ENCODE measurements around the gene KREMEN1. TPM values are rescaled to one million over a fixed set of nuclear protein-coding genes. Genes with fewer than 3 reads are reported as not detected.

The KREMEN1 gene
- total RNA-seq, 1 experiment from 2014 or later = 2.2 TPM

DNA sequence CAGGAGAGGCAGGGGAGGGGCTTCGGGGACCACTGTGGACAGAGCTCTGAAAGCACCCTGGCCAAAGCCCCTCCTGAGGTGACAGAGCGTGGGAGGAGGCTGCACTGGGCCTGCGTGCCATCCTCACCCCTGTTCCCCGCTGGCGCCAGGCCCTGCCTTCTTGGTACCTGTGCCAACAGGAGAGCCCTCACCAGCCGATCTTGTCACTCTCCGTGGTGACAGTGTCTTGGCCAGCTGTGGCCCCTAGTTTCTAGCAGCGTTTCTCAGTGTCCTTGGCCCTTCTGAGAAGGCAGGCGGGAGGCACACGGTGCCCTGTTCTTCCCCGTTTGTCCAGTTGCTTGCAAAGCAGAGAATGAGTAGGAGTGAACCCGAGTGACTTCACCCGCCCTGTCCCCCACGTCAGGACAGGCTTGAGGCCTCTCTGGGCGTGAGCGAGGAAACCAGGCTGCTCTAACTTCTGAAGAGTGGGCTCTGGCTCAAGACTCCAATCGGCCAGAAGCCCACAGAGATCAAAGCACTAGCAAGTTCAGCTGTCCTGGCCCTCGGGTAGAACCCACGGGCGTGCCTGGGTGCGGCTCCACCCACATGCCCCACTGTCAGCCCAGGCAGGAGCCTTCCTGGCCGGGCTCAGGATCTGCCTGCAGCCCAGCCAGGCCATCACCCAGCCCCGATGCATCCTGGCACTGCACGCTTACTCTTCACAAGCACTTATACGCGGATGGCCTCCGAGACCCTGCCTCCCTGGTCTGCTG lies 72.7 kb downstream of the KREMEN1 start:
- ATAC-seq (no peak), DNase-seq (ENCODE audit: low read depth, low spot score) (no peak)
- CTCF ChIA-PET = no interaction called here
- POLR2A ChIA-PET = no interaction called here
- Histone ChIP-seq H3K27ac (ENCODE audit: low read length) (no peak overlapping the region), H3K27me3 (ENCODE audit: control insufficient read depth, insufficient read depth, low read length) (no peaks in the 10 kb centered on the region), H3K4me1 (ENCODE audit: control insufficient read depth, insufficient read depth, low read length) (no peaks in the 10 kb centered on the region), H3K9me3 (ENCODE audit: control insufficient read depth, insufficient read depth, low read depth, low read length) (no peaks in the 10 kb centered on the region), H3K36me3 (ENCODE audit: control insufficient read depth, insufficient read depth, low read length) (no peaks in the 10 kb centered on the region), H3K4me3 (ENCODE audit: low read depth in 2 of 2, low read length in 2 of 2) (no peak overlapping the region)
- no TSS peak for BruUV-seq (replicated peaks)
- intact Hi-C loops (cut with micrococcal nuclease; ENCODE audit: unreplicated experiment) = no loop called here
- in situ Hi-C loops (cut with HindIII; ENCODE audit: low pct_unique_long_range_greater_than_20kb, low sequenced_read_pairs) = no loop called here
- no peak for TF ChIP-seq TCF7L2 (IDR thresholded peaks at IDR 0.05; ENCODE audit: low read depth, low read length)
- TF ChIP-seq, protein P1, sequence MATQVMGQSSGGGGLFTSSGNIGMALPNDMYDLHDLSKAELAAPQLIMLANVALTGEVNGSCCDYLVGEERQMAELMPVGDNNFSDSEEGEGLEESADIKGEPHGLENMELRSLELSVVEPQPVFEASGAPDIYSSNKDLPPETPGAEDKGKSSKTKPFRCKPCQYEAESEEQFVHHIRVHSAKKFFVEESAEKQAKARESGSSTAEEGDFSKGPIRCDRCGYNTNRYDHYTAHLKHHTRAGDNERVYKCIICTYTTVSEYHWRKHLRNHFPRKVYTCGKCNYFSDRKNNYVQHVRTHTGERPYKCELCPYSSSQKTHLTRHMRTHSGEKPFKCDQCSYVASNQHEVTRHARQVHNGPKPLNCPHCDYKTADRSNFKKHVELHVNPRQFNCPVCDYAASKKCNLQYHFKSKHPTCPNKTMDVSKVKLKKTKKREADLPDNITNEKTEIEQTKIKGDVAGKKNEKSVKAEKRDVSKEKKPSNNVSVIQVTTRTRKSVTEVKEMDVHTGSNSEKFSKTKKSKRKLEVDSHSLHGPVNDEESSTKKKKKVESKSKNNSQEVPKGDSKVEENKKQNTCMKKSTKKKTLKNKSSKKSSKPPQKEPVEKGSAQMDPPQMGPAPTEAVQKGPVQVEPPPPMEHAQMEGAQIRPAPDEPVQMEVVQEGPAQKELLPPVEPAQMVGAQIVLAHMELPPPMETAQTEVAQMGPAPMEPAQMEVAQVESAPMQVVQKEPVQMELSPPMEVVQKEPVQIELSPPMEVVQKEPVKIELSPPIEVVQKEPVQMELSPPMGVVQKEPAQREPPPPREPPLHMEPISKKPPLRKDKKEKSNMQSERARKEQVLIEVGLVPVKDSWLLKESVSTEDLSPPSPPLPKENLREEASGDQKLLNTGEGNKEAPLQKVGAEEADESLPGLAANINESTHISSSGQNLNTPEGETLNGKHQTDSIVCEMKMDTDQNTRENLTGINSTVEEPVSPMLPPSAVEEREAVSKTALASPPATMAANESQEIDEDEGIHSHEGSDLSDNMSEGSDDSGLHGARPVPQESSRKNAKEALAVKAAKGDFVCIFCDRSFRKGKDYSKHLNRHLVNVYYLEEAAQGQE (IDR thresholded peaks at IDR 0.05; ENCODE audit: insufficient read depth in 1 of 2, low read depth in 2 of 2, low read length in 1 of 2) = no peak
- TF ChIP-seq SIN3A (IDR thresholded peaks at IDR 0.05; ENCODE audit: borderline replicate concordance, insufficient read depth, low read depth, low read length) = no peak
- TF ChIP-seq, protein P2, sequence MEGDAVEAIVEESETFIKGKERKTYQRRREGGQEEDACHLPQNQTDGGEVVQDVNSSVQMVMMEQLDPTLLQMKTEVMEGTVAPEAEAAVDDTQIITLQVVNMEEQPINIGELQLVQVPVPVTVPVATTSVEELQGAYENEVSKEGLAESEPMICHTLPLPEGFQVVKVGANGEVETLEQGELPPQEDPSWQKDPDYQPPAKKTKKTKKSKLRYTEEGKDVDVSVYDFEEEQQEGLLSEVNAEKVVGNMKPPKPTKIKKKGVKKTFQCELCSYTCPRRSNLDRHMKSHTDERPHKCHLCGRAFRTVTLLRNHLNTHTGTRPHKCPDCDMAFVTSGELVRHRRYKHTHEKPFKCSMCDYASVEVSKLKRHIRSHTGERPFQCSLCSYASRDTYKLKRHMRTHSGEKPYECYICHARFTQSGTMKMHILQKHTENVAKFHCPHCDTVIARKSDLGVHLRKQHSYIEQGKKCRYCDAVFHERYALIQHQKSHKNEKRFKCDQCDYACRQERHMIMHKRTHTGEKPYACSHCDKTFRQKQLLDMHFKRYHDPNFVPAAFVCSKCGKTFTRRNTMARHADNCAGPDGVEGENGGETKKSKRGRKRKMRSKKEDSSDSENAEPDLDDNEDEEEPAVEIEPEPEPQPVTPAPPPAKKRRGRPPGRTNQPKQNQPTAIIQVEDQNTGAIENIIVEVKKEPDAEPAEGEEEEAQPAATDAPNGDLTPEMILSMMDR (IDR thresholded peaks at IDR 0.05) = no peak
- no peak for TF ChIP-seq POLR2AphosphoS5 (IDR thresholded peaks at IDR 0.05; ENCODE audit: low read depth, low read length)

DNA sequence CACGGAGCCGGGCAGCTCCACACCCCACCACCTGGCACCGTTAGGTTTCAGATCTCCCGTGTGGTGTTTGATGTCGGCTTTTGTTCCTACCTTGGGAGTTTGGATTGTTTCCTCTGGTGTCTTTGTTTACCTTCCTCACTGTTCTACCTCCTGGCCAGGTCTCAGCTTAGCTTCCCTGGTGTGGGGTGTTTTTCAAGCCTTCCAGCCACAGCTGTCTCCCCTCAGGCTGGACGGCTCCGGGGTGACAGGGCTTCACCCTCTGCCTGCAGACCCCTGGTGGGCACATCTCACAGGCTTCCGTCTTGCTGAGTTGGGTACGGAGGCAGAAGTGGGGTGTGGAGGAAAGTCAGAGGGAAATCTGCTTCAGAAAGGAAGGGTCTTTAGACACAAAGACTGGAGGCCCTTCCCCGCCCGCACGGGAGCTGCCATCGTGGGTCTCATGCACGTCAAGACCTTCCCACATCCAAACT lies 73.3 kb downstream of the KREMEN1 start:
- BruUV-seq (replicated peaks) = no TSS peak
- Histone ChIP-seq H3K36me3 (ENCODE audit: control insufficient read depth, insufficient read depth, low read length) (no peaks in the 10 kb centered on the region), H3K9me3 (ENCODE audit: control insufficient read depth, insufficient read depth, low read depth, low read length) (no peaks in the 10 kb centered on the region), H3K4me3 (ENCODE audit: low read depth in 2 of 2, low read length in 2 of 2) (no peak overlapping the region), H3K27me3 (ENCODE audit: control insufficient read depth, insufficient read depth, low read length) (no peaks in the 10 kb centered on the region), H3K27ac (ENCODE audit: low read length) (no peak overlapping the region), H3K4me1 (ENCODE audit: control insufficient read depth, insufficient read depth, low read length) (no peaks in the 10 kb centered on the region)
- intact Hi-C loops (cut with micrococcal nuclease; ENCODE audit: unreplicated experiment) = no loop called here
- TF ChIP-seq, protein P2 (IDR thresholded peaks at IDR 0.05) = no peak
- TF ChIP-seq, protein P1 (IDR thresholded peaks at IDR 0.05; ENCODE audit: insufficient read depth in 1 of 2, low read depth in 2 of 2, low read length in 1 of 2) = no peak
- TF ChIP-seq SIN3A (IDR thresholded peaks at IDR 0.05; ENCODE audit: borderline replicate concordance, insufficient read depth, low read depth, low read length) = no peak
- TF ChIP-seq POLR2AphosphoS5 (IDR thresholded peaks at IDR 0.05; ENCODE audit: low read depth, low read length) = no peak
- no peak for TF ChIP-seq TCF7L2 (IDR thresholded peaks at IDR 0.05; ENCODE audit: low read depth, low read length)
- no peak for DNase-seq (ENCODE audit: low read depth, low spot score)
- ChIA-PET CTCF (no interaction called here), POLR2A (no interaction called here)
- in situ Hi-C loops (cut with HindIII; ENCODE audit: low pct_unique_long_range_greater_than_20kb, low sequenced_read_pairs) = no loop called here
- no peak for ATAC-seq
